AG10803 (cell line): ENCODE measurements around the gene PLEKHB2.
"Not testable (repeated sequence)": the region's sequence is repeated elsewhere in the genome, so short reads cannot be mapped to it uniquely, and the experiment has no call there.

Experiments
- DNase-seq: peaks from one replicate; pipeline ENCODE4 v3.0.0; 2010; ENCODE audit warnings: low read depth
- H3K4me3 ChIP-seq: 2 replicates; pipeline ENCODE4 v1.5.1; 2011; ENCODE audit warnings: mild to moderate bottlenecking, low read length, control low read depth
- TF ChIP-seq, protein P1 (sequence below): conservative IDR thresholded peaks from 2 replicates; pipeline ENCODE4 v1.5.1; 2011; ENCODE audit warnings: mild to moderate bottlenecking, low read length, control low read depth, inconsistent platforms

PLEKHB2 gene

DNA sequence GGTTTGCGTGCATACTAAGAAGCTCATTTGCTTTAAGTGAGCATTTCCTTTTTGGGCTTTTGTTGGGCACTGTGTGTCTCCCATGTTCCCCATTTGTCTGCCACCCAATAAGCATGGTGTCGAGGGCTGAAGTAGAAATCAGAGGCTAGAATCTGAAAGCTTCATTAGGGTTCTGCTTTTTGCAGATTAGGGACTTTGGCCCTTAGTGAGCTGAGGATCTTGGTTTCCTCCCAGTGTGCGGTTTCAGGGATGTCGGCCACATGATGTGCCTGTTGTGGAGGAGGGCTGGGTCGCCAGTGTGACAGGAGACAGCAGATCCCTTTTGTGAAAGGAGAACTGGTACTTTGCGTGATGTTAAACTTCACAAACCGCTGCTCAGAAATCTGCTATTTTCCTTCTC lies 41.1 kb downstream of the PLEKHB2 start:
- TF ChIP-seq, protein P1, sequence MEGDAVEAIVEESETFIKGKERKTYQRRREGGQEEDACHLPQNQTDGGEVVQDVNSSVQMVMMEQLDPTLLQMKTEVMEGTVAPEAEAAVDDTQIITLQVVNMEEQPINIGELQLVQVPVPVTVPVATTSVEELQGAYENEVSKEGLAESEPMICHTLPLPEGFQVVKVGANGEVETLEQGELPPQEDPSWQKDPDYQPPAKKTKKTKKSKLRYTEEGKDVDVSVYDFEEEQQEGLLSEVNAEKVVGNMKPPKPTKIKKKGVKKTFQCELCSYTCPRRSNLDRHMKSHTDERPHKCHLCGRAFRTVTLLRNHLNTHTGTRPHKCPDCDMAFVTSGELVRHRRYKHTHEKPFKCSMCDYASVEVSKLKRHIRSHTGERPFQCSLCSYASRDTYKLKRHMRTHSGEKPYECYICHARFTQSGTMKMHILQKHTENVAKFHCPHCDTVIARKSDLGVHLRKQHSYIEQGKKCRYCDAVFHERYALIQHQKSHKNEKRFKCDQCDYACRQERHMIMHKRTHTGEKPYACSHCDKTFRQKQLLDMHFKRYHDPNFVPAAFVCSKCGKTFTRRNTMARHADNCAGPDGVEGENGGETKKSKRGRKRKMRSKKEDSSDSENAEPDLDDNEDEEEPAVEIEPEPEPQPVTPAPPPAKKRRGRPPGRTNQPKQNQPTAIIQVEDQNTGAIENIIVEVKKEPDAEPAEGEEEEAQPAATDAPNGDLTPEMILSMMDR, result no peak
- DNase-seq, result no peak
- H3K4me3 ChIP-seq, result no peak overlapping the region

DNA sequence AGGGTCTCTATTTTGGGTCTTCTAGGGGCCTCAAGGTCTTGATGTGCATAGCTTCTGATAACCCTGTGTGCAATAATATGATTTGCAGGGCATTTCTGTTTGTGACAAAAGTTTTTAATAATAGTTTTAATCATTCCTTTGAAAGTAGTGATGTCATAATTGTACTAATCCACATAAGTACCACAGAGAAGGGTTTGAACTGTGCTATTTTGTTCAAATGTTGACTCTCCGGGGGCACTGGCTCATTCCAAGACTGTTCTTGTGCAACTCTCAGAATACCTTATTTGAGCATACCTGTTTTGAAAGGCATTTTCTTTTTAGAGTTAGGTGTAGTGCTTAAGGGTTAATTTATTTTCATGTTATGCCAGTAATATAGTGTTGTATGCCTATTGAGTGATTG lies 41.6 kb downstream of the PLEKHB2 start:
- no peak for DNase-seq
- TF ChIP-seq, protein P1, result no peak
- H3K4me3 ChIP-seq, result no peak overlapping the region

DNA sequence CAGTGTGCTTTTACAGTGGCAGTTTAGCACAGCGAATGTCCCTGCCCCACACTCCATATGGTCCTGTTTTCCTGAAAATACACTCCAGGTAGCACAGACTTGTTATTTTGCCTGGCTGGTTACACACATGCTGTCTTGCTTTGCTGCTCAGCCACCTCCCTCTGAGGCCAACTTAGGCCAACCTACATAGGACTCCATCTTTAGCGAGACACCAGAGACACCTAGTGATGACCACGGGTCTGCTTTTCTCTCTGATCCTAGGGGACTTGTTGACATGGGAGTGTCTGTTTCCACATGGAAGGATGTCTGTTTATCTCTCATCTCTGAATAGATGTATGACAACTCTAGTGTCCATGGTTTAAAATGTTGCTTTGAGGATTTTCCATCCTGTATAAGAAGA lies 43.3 kb downstream of the PLEKHB2 start:
- TF ChIP-seq, protein P1, result no peak
- no peak for DNase-seq
- no peak overlapping the region for H3K4me3 ChIP-seq

DNA sequence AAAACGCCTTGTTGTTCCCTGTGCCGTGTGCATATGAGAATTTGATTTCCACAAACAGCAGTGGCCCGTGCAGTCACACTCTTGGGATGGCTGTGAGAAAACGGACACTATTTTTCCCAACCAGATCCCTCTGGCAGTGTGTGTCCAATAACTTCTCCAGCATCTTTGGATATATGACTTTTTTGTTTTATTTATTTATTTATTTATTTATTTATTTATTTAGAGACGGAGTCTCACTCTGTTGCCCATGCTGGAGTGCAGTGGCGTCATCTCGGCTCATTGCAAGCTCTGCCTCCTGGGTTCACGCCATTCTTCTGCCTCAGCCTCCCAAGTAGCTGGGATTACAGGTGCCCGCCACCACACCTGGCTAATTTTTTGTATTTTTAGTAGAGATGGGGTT lies 45.0 kb downstream of the PLEKHB2 start:
- DNase-seq, H3K4me3 ChIP-seq: not testable (repeated sequence)

DNA sequence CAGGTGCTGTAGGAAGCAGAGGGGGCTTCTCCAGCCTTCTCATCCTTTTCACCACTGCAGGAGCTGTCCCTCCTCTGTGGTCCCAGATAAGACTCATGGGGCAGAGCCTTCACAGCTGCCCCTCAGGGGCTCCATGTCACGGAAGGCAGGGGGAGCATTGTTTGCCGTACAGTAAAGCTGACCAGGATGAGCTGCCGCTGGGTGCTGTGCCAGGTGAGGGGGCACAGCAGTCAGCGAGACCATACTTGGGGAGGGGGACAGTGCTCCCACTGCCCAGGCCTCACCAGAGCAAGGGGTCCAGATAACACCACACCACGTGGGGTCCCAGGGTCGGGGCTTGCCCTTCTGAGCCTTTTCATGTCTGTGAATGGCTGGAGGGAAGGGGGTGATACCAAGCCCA lies 46.3 kb downstream of the PLEKHB2 start:
- TF ChIP-seq, protein P1, result no peak

DNA sequence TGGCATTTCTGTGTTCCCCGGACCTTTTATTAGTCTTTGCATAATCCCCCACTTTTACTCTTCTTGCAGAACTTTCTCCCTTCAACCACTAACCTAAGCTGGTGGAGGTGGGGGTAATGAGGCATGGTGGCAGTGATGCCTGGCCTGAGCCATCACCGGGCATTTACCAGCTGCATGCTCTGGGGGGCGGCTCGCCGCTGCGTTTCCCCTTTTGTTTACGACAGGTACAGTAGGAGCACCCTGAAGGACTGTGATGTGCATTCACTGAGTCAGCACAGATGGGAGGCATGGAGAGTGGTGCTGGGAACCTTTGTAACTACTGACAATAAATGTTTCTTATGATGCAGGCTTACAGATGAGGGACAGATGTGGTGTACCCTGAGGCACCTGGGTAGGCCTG lies 46.9 kb downstream of the PLEKHB2 start:
- no peak overlapping the region for H3K4me3 ChIP-seq
- TF ChIP-seq, protein P1, result no peak
- DNase-seq, result no peak

More for the DNA sequence above, 46.3 kb downstream of the PLEKHB2 start:
- H3K4me3 ChIP-seq, result no peak overlapping the region
- no peak for DNase-seq

DNA sequence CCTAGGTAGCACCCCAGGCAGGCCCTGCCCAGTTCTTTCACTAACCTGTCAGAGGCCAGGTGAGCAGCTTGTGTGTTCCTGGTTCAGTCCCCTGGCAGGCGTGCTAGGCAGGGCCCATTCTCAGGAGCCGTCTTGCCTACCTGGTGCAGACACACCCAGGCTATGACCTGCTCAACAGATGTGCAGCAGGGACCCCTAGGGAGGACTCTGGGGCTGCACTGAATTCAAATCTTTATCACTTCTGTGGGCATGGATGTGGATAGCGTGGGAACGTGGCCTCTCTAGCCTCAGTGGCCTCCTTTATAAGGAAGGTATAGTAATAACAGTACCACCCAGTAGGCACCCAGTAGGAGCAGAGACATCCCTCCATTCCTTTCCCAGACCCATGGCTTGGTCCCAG lies 48.4 kb downstream of the PLEKHB2 start:
- no peak for DNase-seq
- TF ChIP-seq, protein P1, result no peak
- H3K4me3 ChIP-seq, result no peak overlapping the region

DNA sequence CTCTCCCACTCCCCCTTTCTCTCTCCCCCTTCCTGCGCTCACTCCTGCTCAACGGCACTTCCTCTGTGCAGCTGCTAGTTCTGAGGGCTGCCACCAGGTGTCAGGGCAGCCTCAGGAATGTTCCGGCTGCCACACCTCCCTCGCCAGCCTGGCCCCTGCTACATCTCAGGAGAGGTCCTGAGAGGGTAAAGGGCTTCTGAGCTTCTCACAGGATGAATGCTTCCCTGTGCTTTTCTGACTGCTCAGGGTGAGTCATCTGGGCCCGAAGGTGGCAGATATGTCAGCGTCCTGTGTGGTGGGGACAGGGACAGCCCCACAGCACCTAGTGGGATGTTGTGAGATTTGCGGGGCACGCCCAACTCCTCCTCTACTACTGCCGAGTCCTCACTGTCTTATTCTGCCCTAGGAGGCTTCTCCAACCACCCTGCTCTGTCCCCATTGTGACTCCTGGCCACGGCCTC lies 49.0 kb downstream of the PLEKHB2 start:
- TF ChIP-seq, protein P1, result peak; percentile 81
- peak; percentile 43 for DNase-seq
- no peak overlapping the region for H3K4me3 ChIP-seq
